A549 (cell line): ENCODE results near the gene PRKCE.

ENCODE experiments used
- CTCF ChIP-seq: fragments of >200 bp; sonication (Bioruptor Twin); formaldehyde crosslinking; IDR thresholded peaks from 3 replicates; pipeline ENCODE4 v1.5.1; 2016
- EP300 ChIP-seq, 2 experiments: fragments of >200 bp; sonication (Bioruptor Twin); formaldehyde crosslinking; IDR thresholded peaks; 2 replicates in 1 of 2; 3 replicates in 1 of 2; pipeline ENCODE4 v1.6.1; 2016 to 2017
- HDAC2 ChIP-seq: fragments of 200-600 bp; sonication (generic); IDR thresholded peaks from 2 replicates; pipeline ENCODE4 v1.6.1; 2016
- KDM1A ChIP-seq: fragments of 200-600 bp; sonication (generic); IDR thresholded peaks from 2 replicates; pipeline ENCODE4 v1.6.1; 2016; ENCODE audit warnings: low read depth, mild to moderate bottlenecking
- NPAS2 ChIP-seq: fragments of 250-450 bp; sonication (Bioruptor Pico); IDR thresholded peaks from 2 replicates; pipeline ENCODE4 v1.8.0; 2022; ENCODE audit warnings: mild to moderate bottlenecking, moderate library complexity, borderline replicate concordance
- NR3C1 ChIP-seq: fragments of >200 bp; sonication (Bioruptor Twin); formaldehyde crosslinking; IDR thresholded peaks from 3 replicates; pipeline ENCODE4 v1.6.1; 2017
- POLR2A ChIP-seq: IDR thresholded peaks from 2 replicates; pipeline ENCODE4 v1.6.1; 2012; ENCODE audit warnings: mild to moderate bottlenecking, low read length
- REST ChIP-seq: fragments of 200-600 bp; sonication (generic); IDR thresholded peaks from 2 replicates; pipeline ENCODE4 v1.6.1; 2016; ENCODE audit warnings: antibody characterized with exemption, mild to moderate bottlenecking, moderate library complexity
- SMC3 ChIP-seq: fragments of >200 bp; sonication (Bioruptor Twin); formaldehyde crosslinking; IDR thresholded peaks from 3 replicates; pipeline ENCODE4 v1.6.1; 2018; ENCODE audit warnings: inconsistent platforms
- TFCP2L1 ChIP-seq: fragments of 250-450 bp; sonication (Bioruptor Pico); IDR thresholded peaks from 2 replicates; pipeline ENCODE4 v1.5.0; 2021; ENCODE audit warnings: mild to moderate bottlenecking
- USF2 ChIP-seq: fragments of 450-650 bp; IDR thresholded peaks from 2 replicates; pipeline ENCODE4 v1.6.1; 2014; ENCODE audit warnings: antibody characterized with exemption

GRCh38 chr2:46167924-46168323 is 516.4 kb downstream of the PRKCE start:
- TF ChIP-seq TFCP2L1 (CRISPR knock-in tag): no peak
- TF ChIP-seq EP300 (IDR thresholded peaks at IDR 0.05): no peak
- no peak for TF ChIP-seq CTCF
- TF ChIP-seq NR3C1: no peak
- no peak for TF ChIP-seq SMC3
- no peak for TF ChIP-seq REST
- no peak for TF ChIP-seq USF2
- TF ChIP-seq KDM1A: no peak
- no peak for TF ChIP-seq HDAC2
- TF ChIP-seq NPAS2: no peak
- no peak for TF ChIP-seq POLR2A
